Measurements from ENCODE around the gene DSC2.
"Not testable (repeated sequence)": the region's sequence is repeated elsewhere in the genome, so short reads cannot be mapped to it uniquely, and the experiment has no call there.

DSC2 gene

DNA sequence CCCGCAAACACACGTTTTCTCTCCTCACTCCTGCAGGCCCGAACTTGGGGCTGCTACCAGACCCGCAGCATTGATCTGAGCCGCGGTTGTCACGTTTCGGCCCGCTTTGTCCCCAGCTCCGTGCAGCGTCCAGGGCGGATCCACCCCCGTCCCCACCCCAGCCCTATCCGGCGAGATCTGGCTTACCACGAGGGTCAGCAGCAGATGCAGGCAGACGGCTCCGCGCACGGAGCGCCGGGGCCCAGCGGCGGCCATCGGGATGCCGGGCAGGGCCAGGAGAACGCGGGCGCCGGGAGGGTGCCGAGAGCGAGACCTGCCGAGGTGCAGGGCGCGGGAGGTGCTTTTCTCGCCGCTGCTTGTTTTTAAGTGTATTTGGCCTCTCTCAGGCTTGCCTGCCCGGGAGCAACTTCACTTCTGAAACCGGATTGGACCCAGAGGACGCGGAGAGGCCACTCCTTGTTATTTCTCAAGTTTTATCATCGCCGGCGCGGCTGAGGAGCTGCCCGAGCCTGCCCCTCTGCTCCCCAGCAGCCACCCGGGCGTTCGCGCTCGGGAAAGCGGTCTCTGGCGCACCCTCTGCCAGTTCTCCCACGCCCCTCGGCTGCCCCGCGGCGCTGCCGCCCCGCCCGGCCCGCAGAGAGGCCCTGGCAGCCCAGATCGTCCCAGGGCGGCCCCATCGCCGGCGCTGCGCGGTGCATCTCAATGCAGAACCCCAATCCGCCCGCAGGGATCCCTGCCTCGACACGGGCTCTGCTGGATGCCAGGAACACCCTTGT lies 59.6 kb downstream of the DSC2 start, which contains the start of gene DSC3:
Gene DSC3, minus strand, starts transcription at position 337 of the 776 bp plus-strand sequence. Its CDS starts 82 bp downstream, at position 255.
- no peak for DNase-seq (ENCODE audit: low read depth)

GRCh38 chr18:31042084-31042405 lies 60.2 kb downstream of the DSC2 start:
- DNase-seq (ENCODE audit: low read depth) = no peak

- no peak for DNase-seq (ENCODE audit: low read depth)
Observed at GRCh38 chr18:31041271-31042083, 60.7 kb downstream of the DSC2 start.

- no peak for DNase-seq (ENCODE audit: low read depth)
Observed at GRCh38 chr18:31040686-31041270, 61.4 kb downstream of the DSC2 start.

GRCh38 chr18:31039426-31039825 lies 62.8 kb downstream of the DSC2 start:
- DNase-seq (ENCODE audit: low read depth) = no peak

- DNase-seq (ENCODE audit: low read depth) = not testable (repeated sequence)
Observed at GRCh38 chr18:31037686-31038085, 64.5 kb downstream of the DSC2 start.

- no peak for DNase-seq (ENCODE audit: low read depth)
Observed at GRCh38 chr18:31034541-31034940, 67.7 kb downstream of the DSC2 start.

- DNase-seq (ENCODE audit: low read depth) = no peak
Observed at GRCh38 chr18:31030574-31031278, 71.5 kb downstream of the DSC2 start.

GRCh38 chr18:31015715-31016434 lies 86.3 kb downstream of the DSC2 start:
- no peak for DNase-seq (ENCODE audit: low read depth)

DNA sequence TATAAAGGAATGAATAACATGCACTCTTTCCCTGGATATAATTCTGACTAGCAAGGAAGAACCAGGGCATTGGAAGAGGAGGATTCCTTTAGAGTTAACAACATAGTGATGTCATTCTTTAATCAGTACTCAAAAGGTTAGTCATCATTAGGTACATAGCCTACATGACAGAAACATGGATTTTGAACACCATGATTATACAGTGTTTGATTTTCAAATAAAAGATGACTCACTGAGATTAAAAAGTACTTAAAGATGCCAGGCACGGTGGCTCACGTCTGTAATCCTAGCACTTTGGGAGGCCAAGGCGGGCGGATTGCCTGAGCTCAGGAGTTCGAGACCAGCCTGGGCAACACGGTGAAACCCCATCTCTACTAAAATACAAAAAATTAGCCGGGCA lies 90.8 kb downstream of the DSC2 start:
- not testable (repeated sequence) for DNase-seq (ENCODE audit: low read depth)

DNA sequence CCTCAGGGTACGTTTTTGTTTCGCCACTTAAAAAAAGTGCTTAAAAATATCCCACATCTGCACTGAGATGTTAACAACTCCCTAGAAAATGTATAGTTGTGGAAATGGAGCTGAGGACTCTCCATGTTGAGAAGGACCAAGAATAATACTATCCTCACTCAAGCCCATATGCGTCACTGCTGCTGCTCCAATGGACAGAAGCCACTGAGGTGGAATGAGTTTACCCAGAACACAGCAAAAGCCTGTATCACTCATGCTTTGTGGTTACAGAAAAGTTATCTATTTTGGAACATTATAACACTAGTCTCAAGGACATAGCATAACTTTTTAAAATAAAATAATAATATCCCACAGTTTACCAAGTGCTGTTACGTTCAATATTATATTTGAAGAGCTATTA lies 91.6 kb downstream of the DSC2 start:
- DNase-seq (ENCODE audit: low read depth) = no peak
